Measurements from ENCODE around the gene BCO2.
"Not testable (repeated sequence)": the region's sequence is repeated elsewhere in the genome, so short reads cannot be mapped to it uniquely, and the experiment has no call there.

The BCO2 gene

DNA sequence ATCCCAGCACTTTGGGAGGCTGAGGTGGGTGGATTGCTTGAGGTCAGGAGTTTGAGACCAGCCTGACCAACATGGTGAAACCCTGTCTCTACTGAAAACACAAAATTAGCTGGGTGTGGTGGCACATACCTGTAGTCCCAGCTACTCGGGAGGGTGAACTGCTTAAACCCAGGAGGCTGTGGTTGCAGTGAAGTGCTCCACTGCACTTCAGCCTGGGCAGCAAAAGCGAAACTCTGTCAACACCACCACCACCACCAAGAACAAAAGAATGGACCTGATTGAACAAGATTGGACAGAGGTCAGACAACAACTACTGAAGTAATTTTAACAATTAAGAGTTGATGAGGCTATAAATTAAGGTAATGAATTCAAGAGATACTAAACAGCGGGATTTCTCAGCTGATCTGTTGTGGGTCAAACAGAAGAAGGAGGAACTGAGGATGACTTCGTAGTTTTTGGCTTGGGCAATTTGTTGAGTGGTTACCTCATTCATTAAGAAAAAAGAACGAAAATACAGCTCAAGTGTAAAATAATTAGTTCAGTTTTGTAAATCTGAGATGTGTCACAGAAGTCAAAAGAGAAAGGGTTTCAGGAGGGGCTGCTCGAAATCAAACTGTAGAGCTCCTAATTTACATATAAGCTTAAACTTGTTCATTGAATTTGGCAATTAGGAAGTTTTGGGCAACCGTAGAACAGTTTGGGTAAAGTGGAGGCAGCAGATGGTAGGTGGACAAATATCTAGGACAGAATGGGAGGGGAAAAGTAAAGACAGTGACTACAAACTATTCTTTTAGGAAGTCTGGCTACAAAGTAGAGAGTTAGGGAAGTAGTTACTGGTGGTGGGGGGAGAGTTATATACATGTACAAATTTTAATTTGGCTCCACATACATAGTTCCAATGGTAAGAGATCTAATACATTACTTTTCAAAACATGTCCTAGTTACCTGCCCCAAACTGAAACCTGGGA lies 15.9 kb upstream of the BCO2 start:
- no peaks in the 10 kb centered on the region for H3K27me3 ChIP-seq (ENCODE audit: insufficient read depth, low read length)
- 89% methylated on average over 6 of the region's 7 CpGs for WGBS
- no peaks in the 10 kb centered on the region for H3K9me3 ChIP-seq (ENCODE audit: insufficient read depth, low read depth, low read length)
- no peak overlapping the region for H3K27ac ChIP-seq (ENCODE audit: low read depth, low read length)
- H3K9ac ChIP-seq (ENCODE audit: low read depth, low read length), result no peak overlapping the region
- peaks cover 7% of the 10 kb centered on the region; the same call in 1 of the 2 replicates for H3K4me1 ChIP-seq (ENCODE audit: insufficient read depth, low read length)
- H3K36me3 ChIP-seq (ENCODE audit: insufficient read depth, low read length), result no peaks in the 10 kb centered on the region
- H3K4me3 ChIP-seq (ENCODE audit: low read length), result no peak overlapping the region

DNA sequence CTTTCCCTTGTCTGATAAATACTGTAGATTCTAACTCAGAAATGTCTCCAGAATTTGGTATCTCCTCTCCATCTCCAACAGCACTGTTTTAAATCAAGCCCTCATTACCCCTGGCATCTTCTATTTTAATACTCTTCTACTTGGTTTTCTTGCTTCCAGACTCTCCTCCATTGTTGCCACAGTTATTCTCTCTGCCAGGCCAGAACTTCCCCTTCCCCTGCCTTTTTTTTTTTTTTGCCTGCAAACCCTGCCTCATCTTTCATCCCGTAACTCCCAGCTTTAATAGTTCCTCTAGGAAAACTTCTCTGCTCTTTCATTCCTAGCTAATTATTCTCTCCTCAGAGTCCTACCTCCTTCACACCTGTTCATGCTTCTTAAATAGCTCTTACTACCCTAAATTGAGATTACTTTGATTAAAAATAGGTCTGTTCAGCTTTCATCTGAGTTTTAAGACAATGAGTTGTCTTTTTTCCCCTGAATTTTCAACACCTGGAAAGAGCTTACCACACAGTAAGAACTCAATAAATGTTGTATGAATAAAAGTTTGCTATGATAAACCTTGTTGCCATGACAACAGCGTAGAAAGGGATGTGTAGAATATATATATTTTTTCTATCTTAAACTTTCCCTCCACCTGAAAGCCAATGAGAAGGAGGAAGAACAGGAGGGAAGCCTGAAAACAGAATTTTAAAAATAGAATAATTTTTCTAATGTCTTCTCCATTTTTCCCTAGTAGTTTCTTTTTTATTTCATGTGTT lies 15.0 kb upstream of the BCO2 start:
- WGBS, result 51% methylated on average over 1 of the region's 2 CpGs
- no peaks in the 10 kb centered on the region for H3K36me3 ChIP-seq (ENCODE audit: insufficient read depth, low read length)
- H3K9me3 ChIP-seq (ENCODE audit: insufficient read depth, low read depth, low read length), result no peaks in the 10 kb centered on the region
- no peak overlapping the region for H3K27ac ChIP-seq (ENCODE audit: low read depth, low read length)
- no peak overlapping the region for H3K9ac ChIP-seq (ENCODE audit: low read depth, low read length)
- peaks cover 7% of the 10 kb centered on the region; the same call in 1 of the 2 replicates for H3K4me1 ChIP-seq (ENCODE audit: insufficient read depth, low read length)
- H3K4me3 ChIP-seq (ENCODE audit: low read length), result no peak overlapping the region
- no peaks in the 10 kb centered on the region for H3K27me3 ChIP-seq (ENCODE audit: insufficient read depth, low read length)

DNA sequence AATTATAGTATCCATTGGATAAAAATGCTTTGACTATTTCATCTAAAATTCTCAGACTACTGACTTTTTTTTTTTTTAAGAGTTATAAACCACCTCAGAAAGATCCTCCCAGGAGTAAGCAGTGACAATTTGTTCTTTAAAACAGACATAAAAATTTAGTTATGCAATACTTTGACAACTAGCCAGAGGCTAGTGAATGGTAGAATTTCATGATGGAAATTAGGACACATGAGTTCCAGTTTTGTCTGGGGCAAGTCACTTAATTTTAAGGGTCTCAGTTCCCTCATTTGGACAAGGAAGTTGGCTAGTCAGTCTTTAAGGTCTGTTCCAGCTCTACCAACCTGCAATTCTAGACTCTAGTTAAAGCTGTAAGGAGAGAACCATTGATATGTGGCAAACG lies 14.3 kb upstream of the BCO2 start:
- Histone ChIP-seq H3K9me3 (ENCODE audit: insufficient read depth, low read depth, low read length) (no peaks in the 10 kb centered on the region), H3K4me1 (ENCODE audit: insufficient read depth, low read length) (peaks cover 7% of the 10 kb centered on the region; the same call in 1 of the 2 replicates), H3K4me3 (ENCODE audit: low read length) (no peak overlapping the region), H3K36me3 (ENCODE audit: insufficient read depth, low read length) (no peaks in the 10 kb centered on the region), H3K27me3 (ENCODE audit: insufficient read depth, low read length) (no peaks in the 10 kb centered on the region), H3K9ac (ENCODE audit: low read depth, low read length) (no peak overlapping the region), H3K27ac (ENCODE audit: low read depth, low read length) (no peak overlapping the region)
- WGBS, result no CpG with 5 or more reads among the region's 1 CpG

DNA sequence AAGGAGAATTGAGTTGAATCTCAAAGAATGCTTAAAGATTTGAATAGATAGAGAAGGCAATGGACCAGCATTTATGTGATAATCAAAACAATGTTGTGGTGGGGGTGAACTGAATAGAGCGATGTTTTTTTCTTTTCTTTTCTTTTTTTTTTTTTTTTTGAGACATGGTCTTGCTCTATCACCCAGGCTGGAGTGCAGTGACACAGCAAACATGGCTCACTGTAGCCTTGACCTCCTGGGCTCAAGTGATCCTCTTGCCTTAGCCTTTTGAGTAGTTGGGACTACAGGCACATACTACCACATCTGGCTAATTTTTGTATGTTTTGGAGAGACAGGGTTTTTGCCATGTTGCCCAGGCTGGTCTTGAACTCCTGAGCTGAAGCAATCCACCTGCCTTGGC lies 13.1 kb upstream of the BCO2 start:
- H3K9ac ChIP-seq (ENCODE audit: low read depth, low read length); H3K4me3 ChIP-seq (ENCODE audit: low read length); H3K9me3 ChIP-seq (ENCODE audit: insufficient read depth, low read depth, low read length); H3K36me3 ChIP-seq (ENCODE audit: insufficient read depth, low read length); H3K27ac ChIP-seq (ENCODE audit: low read depth, low read length); H3K4me1 ChIP-seq (ENCODE audit: insufficient read depth, low read length); H3K27me3 ChIP-seq (ENCODE audit: insufficient read depth, low read length): not testable (repeated sequence)
- WGBS, result 100% methylated on average over 1 of the region's 1 CpG

DNA sequence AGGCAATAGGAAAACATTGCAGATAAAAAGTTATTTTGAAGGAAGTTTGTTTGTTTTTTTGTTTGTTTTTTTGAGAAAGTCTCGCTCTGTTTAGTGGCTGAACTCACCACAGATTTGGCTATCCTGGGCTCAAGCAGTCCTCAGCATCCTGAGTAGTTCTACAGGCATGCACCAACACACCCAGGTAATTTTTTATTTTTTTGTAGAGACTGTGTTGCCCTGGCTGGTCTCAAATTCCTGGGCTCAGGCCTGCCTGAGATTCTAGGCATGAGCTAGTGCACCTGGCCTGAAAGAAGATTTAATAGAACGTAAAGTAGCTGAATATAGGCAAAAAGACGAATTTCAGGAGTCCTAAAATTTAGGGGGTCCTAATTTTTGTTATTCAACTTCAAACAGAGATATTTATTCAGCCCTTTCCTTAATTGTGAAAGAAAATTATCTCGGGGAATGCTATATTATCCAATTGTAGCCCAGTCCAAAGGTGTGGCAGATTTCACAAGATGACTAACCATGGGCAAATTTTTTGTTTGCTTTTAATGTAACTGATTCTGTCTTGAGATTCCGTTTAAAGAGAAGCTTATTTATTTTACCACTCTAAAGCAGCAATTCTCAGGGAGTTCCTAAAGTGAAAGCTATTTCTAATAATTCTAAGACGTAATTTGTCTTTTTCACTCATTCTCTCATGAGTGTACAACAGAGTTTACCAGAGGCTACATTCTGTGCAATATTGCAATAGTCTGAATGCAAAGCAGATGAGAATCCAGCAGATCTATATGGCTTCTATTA lies 12.4 kb upstream of the BCO2 start:
- Histone ChIP-seq H3K27me3 (ENCODE audit: insufficient read depth, low read length) (no peaks in the 10 kb centered on the region), H3K27ac (ENCODE audit: low read depth, low read length) (no peak overlapping the region), H3K9ac (ENCODE audit: low read depth, low read length) (no peak overlapping the region), H3K4me3 (ENCODE audit: low read length) (no peak overlapping the region), H3K36me3 (ENCODE audit: insufficient read depth, low read length) (no peaks in the 10 kb centered on the region), H3K4me1 (ENCODE audit: insufficient read depth, low read length) (peaks cover 7% of the 10 kb centered on the region), H3K9me3 (ENCODE audit: insufficient read depth, low read depth, low read length) (no peaks in the 10 kb centered on the region)
- 95% methylated on average over 6 of the region's 6 CpGs for WGBS

DNA sequence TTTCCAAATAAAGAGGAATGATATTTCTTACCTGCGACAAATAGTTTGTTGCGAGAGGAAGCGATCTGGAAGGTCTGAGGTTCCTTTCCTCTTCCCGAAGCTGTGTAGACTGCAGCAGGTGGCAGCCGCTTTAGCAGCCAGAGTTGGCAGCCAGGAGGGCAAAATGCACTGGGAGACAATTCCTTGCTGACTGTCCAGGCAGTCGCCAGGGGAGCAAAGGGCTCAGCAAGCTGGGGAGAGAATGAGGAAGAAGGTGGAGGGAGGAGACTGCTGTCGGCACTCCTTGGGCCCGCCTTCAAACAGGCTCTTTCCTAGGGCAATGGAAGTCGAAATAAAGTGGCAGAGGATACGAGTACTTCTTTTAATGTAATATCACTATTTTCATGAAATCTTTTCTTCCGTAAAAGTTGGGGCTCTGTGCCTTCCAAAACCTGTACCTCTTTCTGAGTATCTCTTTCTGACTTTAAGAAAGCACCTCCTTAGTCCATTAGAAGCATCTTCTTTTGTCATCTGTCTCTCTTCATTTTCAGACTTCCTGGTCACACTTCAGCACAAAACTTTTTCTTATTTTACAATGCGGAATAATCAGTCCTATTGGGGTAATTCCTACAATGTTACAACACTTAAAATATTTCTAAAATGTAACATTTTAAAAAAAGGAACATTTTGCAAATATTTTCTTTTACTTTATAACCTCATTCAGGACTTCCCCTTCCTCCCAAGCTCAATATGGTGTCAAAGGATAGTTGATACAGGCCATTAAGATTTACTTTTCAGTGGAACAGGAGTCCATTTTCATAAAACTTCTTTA lies 11.2 kb upstream of the BCO2 start, which contains the start of gene IL18:
IL18 (minus strand) TSS at position 220 of the 811 bp plus-strand sequence. CDS start 9,041 bp downstream, outside the sequence.
- Histone ChIP-seq H3K9me3 (ENCODE audit: insufficient read depth, low read depth, low read length) (no peaks in the 10 kb centered on the region), H3K36me3 (ENCODE audit: insufficient read depth, low read length) (no peaks in the 10 kb centered on the region), H3K27me3 (ENCODE audit: insufficient read depth, low read length) (no peaks in the 10 kb centered on the region), H3K9ac (ENCODE audit: low read depth, low read length) (no peak within 1 kb of the TSS), H3K4me1 (ENCODE audit: insufficient read depth, low read length) (peaks cover 7% of the 10 kb centered on the region), H3K27ac (ENCODE audit: low read depth, low read length) (no peak within 1 kb of the TSS), H3K4me3 (ENCODE audit: low read length) (no peak within 1 kb of the TSS)
- WGBS, result 73% methylated on average over 12 of the region's 12 CpGs

DNA sequence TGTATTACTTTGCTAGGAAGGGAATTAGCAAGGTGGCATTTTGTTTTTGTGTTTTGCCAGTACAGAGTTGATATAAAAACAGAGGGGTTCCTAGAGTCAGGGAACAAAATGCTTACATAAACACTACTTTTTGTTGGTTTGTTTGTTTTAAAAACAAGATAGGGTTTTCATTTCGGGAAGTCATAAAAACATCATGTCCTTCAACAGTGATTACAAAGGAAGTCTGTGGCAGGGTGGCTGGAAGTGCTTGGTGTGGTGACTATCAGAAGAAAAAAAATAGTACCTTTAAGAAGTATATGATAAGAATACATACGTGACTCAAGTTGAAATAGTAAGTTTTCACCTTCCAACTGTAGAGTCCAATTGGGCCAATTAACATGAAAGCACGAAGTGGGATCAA lies 10.3 kb upstream of the BCO2 start:
- Histone ChIP-seq H3K36me3 (ENCODE audit: insufficient read depth, low read length) (no peaks in the 10 kb centered on the region), H3K27ac (ENCODE audit: low read depth, low read length) (no peak overlapping the region), H3K9me3 (ENCODE audit: insufficient read depth, low read depth, low read length) (no peaks in the 10 kb centered on the region), H3K9ac (ENCODE audit: low read depth, low read length) (no peak overlapping the region), H3K4me1 (ENCODE audit: insufficient read depth, low read length) (peaks cover 7% of the 10 kb centered on the region), H3K4me3 (ENCODE audit: low read length) (no peak overlapping the region), H3K27me3 (ENCODE audit: insufficient read depth, low read length) (no peaks in the 10 kb centered on the region)
- WGBS, result 93% methylated on average over 3 of the region's 3 CpGs

DNA sequence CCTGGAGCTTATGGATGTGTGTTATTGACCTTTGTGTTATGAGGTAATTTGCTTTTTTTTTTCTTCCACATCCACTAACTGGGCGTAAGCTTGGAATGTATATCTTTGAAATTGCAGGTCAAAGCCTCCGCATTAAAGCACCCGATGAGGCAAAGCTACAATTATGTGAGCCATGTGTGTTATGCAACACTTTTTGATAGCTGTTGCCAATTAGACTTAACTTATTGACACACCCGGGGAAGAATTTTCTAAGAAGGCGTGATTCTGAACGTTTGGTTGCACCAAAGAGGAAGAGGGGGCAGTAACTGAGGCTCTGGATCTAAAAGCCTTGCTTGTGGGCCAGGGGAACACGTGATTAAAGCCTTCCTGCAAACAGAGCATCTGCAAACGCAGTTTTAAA lies 8.8 kb upstream of the BCO2 start:
- H3K4me3 ChIP-seq (ENCODE audit: low read length), result no peak overlapping the region
- H3K36me3 ChIP-seq (ENCODE audit: insufficient read depth, low read length), result no peaks in the 10 kb centered on the region
- peaks cover 7% of the 10 kb centered on the region for H3K4me1 ChIP-seq (ENCODE audit: insufficient read depth, low read length)
- no peaks in the 10 kb centered on the region for H3K27me3 ChIP-seq (ENCODE audit: insufficient read depth, low read length)
- 84% methylated on average over 8 of the region's 8 CpGs for WGBS
- no peak overlapping the region for H3K27ac ChIP-seq (ENCODE audit: low read depth, low read length)
- H3K9ac ChIP-seq (ENCODE audit: low read depth, low read length), result no peak overlapping the region
- H3K9me3 ChIP-seq (ENCODE audit: insufficient read depth, low read depth, low read length), result no peaks in the 10 kb centered on the region

DNA sequence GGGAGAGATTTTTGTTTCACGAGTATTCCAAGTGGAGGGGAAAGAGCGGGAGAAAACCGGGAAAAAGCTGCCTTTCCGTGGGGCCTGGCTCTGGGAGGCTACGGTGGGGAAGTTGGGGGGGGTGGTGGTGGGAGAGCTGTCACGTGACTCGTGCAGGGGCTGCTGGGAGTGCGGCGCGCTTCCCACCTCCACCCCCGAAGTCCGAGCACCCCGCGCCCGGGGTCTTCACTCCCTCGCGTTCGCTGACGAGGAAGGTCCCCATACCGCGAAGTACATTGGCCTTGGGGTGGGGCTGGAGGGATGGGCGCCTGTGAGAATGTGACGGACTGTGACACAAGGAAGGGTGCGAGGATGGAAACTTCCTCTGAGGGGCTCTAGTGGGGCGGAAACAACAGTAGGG lies 8.2 kb upstream of the BCO2 start, which contains the start of gene TEX12:
TEX12 (plus strand) TSS at position 228 of the 400 bp plus-strand sequence. CDS start 1,897 bp downstream, outside the sequence.
- no peaks in the 10 kb centered on the region for H3K36me3 ChIP-seq (ENCODE audit: insufficient read depth, low read length)
- H3K9me3 ChIP-seq (ENCODE audit: insufficient read depth, low read depth, low read length), result no peaks in the 10 kb centered on the region
- 92% methylated on average over 25 of the region's 25 CpGs for WGBS
- peaks cover 7% of the 10 kb centered on the region for H3K4me1 ChIP-seq (ENCODE audit: insufficient read depth, low read length)
- no peaks in the 10 kb centered on the region for H3K27me3 ChIP-seq (ENCODE audit: insufficient read depth, low read length)
- no peak within 1 kb of the TSS for H3K9ac ChIP-seq (ENCODE audit: low read depth, low read length)
- no peak within 1 kb of the TSS for H3K27ac ChIP-seq (ENCODE audit: low read depth, low read length)
- no peak within 1 kb of the TSS for H3K4me3 ChIP-seq (ENCODE audit: low read length)

DNA sequence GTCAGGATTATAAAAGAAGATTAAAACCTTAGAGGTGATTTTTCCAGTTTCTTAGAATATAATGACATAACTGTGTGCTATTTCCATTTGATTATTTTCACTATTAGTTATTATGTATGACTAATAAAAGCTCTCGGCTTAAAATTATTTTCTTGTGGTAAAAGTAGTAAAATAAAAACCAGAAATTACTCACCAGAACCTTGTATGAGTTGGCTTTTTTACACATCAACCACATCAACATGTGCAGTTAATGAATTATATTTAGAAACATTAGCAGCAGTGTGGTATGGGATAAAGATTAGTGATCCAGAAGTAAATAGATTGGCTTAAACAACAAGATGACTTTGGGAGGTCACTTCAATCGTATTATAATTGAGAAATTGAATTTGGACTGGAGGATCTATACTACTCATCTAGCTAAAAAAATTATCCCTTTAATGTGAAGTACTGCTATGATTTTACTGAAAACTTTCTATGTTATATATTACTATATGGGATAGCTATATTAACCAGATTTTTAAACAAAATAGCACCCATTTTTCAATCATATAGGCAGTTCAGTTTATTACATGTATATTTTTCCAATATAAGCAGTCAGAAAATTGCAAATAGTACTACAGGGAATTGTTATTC lies 2.8 kb upstream of the BCO2 start:
- H3K27me3 ChIP-seq (ENCODE audit: insufficient read depth, low read length), result 0 out of 2 replicates have a peak, but pooled peaks cover 2% of the 10 kb centered on the region
- no CpG with 5 or more reads among the region's 2 CpGs for WGBS

More for the DNA sequence above, 2.8 kb upstream of the BCO2 start:
- H3K9me3 ChIP-seq (ENCODE audit: insufficient read depth, low read depth, low read length), result no peaks in the 10 kb centered on the region
- H3K4me1 ChIP-seq (ENCODE audit: insufficient read depth, low read length), result no peaks in the 10 kb centered on the region
- no peaks in the 10 kb centered on the region for H3K36me3 ChIP-seq (ENCODE audit: insufficient read depth, low read length)
- no peak overlapping the region for H3K4me3 ChIP-seq (ENCODE audit: low read length)
- H3K9ac ChIP-seq (ENCODE audit: low read depth, low read length), result no peak overlapping the region
- H3K27ac ChIP-seq (ENCODE audit: low read depth, low read length), result no peak overlapping the region

Measured in HUES64 (cell line).